GM21723 (cell line): ENCODE measurements around the gene GDAP1L1.

Experiments used
- ATAC-seq: cut with Tn5 transposase; IDR thresholded peaks from one replicate; pipeline ENCODE4 v1.9.1; 2021; ENCODE audit warnings: mild to moderate bottlenecking, moderate library complexity; ENCODE audit not compliant: unreplicated experiment

Gene GDAP1L1

GRCh38 chr20:44251284-44251683, 4.2 kb downstream of the GDAP1L1 start:
- ATAC-seq, result no peak

- no peak for ATAC-seq
These were observed 6.4 kb downstream of the GDAP1L1 start for GRCh38 chr20:44253528-44253927.

- ATAC-seq, result no peak
These were observed 7.0 kb downstream of the GDAP1L1 start for GRCh38 chr20:44254073-44254472.

GRCh38 chr20:44255942-44256341, 8.8 kb downstream of the GDAP1L1 start:
- ATAC-seq, result no peak

- ATAC-seq, result no peak
These were observed 9.9 kb downstream of the GDAP1L1 start for GRCh38 chr20:44256961-44257360.

GRCh38 chr20:44258226-44258890, 11.2 kb downstream of the GDAP1L1 start:
- no peak for ATAC-seq

GRCh38 chr20:44264287-44264686, 17.2 kb downstream of the GDAP1L1 start:
- no peak for ATAC-seq

GRCh38 chr20:44268802-44269201, 21.7 kb downstream of the GDAP1L1 start:
- ATAC-seq, result no peak

- no peak for ATAC-seq
These were observed 25.0 kb downstream of the GDAP1L1 start for GRCh38 chr20:44271915-44272663.

GRCh38 chr20:44273231-44274215, 26.4 kb downstream of the GDAP1L1 start:
- ATAC-seq, result no peak

- ATAC-seq, result no peak
These were observed 27.4 kb downstream of the GDAP1L1 start for GRCh38 chr20:44274303-44275017.

GRCh38 chr20:44279228-44279627, 32.1 kb downstream of the GDAP1L1 start:
- no peak for ATAC-seq

- ATAC-seq, result no peak
These were observed 33.3 kb downstream of the GDAP1L1 start for GRCh38 chr20:44280387-44280786.

GRCh38 chr20:44282192-44282591, 35.1 kb downstream of the GDAP1L1 start:
- no peak for ATAC-seq

GRCh38 chr20:44284032-44284431, 36.9 kb downstream of the GDAP1L1 start:
- no peak for ATAC-seq

GRCh38 chr20:44287272-44288097, 40.4 kb downstream of the GDAP1L1 start:
- ATAC-seq, result no peak

GRCh38 chr20:44288252-44288651, 41.1 kb downstream of the GDAP1L1 start:
- no peak for ATAC-seq

GRCh38 chr20:44291754-44292153, 44.6 kb downstream of the GDAP1L1 start:
- no peak for ATAC-seq

GRCh38 chr20:44296011-44296410, 48.9 kb downstream of the GDAP1L1 start:
- no peak for ATAC-seq

- no peak for ATAC-seq
These were observed 50.6 kb downstream of the GDAP1L1 start for GRCh38 chr20:44297721-44298120.
